PC-9 (cell line): ENCODE data around the gene SH3RF3.

ENCODE experiments used
- EZH2 ChIP-seq: fragments of 200-600 bp; sonication (generic); IDR thresholded peaks from 2 replicates; pipeline ENCODE4 v1.8.0; 2017; ENCODE audit warnings: antibody characterized with exemption, low read depth
- TF ChIP-seq, protein P1 (sequence below): fragments of 200-600 bp; sonication (generic); conservative IDR thresholded peaks from 2 replicates; pipeline ENCODE4 v1.6.1; 2017; ENCODE audit warnings: mixed run types, antibody characterized with exemption, mild to moderate bottlenecking, moderate library complexity

DNA sequence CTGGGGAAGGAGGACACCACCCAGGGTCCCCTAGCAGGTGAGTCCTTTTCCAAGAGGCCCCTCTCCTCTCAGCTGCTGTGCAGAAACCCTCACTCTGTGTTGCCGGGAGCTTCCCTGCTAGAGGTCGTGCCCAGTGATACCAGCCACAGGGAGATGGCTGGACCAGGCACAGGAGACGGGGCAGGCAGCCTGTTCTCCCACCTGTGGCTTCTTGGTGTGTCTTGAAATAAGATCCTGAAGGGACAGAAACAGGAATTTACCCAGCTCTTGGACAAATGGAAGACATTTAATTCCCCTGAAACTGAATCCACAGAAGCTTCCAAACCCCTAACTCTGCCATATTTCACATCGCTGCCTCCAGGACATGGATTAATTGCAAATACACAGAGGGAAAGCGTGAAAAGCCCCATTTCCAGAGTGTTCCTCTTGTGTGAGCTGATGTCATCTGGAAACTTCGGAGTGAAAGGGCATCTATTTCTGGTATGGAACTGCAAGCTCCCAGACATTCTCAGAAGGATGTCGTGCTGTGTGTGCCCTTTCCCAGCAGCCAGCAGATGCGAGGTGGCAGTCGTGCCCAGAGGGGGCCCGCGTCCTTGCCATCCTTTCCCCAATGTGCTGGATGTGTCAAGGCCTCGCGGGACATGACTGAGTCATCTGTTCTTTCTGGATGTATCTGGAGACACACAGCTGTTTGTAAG lies 307.0 kb downstream of the SH3RF3 start:
- TF ChIP-seq, protein P1, sequence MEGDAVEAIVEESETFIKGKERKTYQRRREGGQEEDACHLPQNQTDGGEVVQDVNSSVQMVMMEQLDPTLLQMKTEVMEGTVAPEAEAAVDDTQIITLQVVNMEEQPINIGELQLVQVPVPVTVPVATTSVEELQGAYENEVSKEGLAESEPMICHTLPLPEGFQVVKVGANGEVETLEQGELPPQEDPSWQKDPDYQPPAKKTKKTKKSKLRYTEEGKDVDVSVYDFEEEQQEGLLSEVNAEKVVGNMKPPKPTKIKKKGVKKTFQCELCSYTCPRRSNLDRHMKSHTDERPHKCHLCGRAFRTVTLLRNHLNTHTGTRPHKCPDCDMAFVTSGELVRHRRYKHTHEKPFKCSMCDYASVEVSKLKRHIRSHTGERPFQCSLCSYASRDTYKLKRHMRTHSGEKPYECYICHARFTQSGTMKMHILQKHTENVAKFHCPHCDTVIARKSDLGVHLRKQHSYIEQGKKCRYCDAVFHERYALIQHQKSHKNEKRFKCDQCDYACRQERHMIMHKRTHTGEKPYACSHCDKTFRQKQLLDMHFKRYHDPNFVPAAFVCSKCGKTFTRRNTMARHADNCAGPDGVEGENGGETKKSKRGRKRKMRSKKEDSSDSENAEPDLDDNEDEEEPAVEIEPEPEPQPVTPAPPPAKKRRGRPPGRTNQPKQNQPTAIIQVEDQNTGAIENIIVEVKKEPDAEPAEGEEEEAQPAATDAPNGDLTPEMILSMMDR = no peak
- TF ChIP-seq EZH2 = no peak
